ENCODE results near the gene PDGFC. TPM values are rescaled to one million over a fixed set of nuclear protein-coding genes. Genes with fewer than 3 reads are reported as not detected.

The PDGFC gene
- total and polyA plus RNA-seq, 7 donors = 3.0 to 44.4 (median 21.9) TPM

DNA sequence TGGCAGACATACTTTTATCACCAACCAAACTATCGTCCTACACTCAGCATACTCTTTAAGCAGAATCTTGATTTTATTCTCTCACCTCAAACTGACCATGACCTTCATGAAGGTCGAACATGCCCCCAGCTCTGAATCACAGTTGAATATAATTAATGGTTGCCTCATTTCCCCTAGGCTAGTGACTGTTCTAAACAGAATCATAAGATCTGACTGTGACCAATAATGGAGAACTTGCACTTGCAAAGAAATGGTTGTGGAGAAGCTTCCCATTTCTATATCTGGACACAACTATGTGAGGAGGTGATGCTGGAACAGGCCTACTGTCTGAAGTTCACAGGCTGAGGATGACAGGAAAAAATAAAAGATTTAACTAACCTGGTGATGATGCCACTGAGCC is 85.1 kb downstream of the PDGFC start:
- 87 to 91% methylated on average over 2 of the region's 2 CpGs for WGBS, 2 donors

DNA sequence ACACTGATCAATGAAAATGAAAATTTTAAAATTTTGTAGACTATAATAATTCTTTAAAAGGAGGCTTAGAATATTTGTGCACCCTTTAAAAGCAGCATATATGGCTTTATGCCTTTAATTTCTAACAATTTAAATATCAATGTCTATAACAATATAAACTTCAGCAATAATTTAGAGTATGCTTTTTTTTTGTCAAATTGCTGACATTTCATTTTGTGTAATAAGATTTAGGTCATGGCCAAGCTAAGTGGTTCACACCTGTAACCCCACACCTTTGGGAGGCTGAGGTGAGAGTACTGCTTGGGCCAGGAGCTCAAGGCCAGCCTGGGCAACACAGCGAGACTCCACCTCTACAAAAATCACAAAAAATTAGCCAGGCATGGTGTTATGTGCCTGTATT is 86.2 kb downstream of the PDGFC start:
- Histone ChIP-seq H3K4me3 (no peak overlapping the region), H3K27ac (no peak overlapping the region), H3K36me3 (no peaks in the 10 kb centered on the region), H3K9me3 (no peaks in the 10 kb centered on the region), H3K4me1 (peaks cover 0 to 9% (median 4%) of the 10 kb centered on the region in 4 donors), H3K27me3 (no peaks in the 10 kb centered on the region)
- no peak for DNase-seq
- TF ChIP-seq EP300 (IDR thresholded peaks at IDR 0.05) = no peak
- TF ChIP-seq, protein P1, sequence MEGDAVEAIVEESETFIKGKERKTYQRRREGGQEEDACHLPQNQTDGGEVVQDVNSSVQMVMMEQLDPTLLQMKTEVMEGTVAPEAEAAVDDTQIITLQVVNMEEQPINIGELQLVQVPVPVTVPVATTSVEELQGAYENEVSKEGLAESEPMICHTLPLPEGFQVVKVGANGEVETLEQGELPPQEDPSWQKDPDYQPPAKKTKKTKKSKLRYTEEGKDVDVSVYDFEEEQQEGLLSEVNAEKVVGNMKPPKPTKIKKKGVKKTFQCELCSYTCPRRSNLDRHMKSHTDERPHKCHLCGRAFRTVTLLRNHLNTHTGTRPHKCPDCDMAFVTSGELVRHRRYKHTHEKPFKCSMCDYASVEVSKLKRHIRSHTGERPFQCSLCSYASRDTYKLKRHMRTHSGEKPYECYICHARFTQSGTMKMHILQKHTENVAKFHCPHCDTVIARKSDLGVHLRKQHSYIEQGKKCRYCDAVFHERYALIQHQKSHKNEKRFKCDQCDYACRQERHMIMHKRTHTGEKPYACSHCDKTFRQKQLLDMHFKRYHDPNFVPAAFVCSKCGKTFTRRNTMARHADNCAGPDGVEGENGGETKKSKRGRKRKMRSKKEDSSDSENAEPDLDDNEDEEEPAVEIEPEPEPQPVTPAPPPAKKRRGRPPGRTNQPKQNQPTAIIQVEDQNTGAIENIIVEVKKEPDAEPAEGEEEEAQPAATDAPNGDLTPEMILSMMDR (IDR thresholded peaks at IDR 0.05) = no peak
- TF ChIP-seq POLR2AphosphoS5 (IDR thresholded peaks at IDR 0.05) = no peak
- no peak for TF ChIP-seq POLR2A (IDR thresholded peaks at IDR 0.05)
- 85 to 96% methylated on average over 1 of the region's 1 CpG for WGBS, 2 donors
- intact Hi-C loops (cut with DNase I) = no loop called here

More for the DNA sequence above, 85.1 kb downstream of the PDGFC start:
- Histone ChIP-seq H3K4me1 (peaks cover 0 to 17% (median 6%) of the 10 kb centered on the region in 4 donors), H3K9me3 (no peaks in the 10 kb centered on the region), H3K27ac (no peak overlapping the region), H3K27me3 (no peaks in the 10 kb centered on the region), H3K4me3 (no peak overlapping the region), H3K36me3 (no peaks in the 10 kb centered on the region)
- DNase-seq = no peak
- TF ChIP-seq EP300 (IDR thresholded peaks at IDR 0.05) (no peak), POLR2AphosphoS5 (IDR thresholded peaks at IDR 0.05) (no peak)
- intact Hi-C loops (cut with DNase I) = no loop called here

DNA sequence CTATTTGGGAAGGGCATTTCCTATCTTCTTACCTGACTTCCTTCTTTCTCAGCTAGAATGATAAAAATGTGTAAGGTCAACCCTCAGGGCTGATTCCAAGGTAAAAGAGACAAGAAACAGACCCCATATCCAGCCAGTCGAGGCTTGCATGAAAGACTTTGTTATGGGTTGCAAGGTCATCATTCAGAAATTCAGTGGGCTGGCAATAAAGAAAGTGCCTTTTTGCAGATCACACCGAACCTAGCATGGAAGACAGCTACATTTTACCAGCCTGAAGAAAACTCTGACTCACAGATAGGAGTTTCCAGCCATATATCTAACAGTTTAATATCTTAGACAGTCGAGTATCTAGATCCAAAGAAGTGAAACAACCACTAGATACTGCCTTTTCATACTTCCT is 87.4 kb downstream of the PDGFC start:
- H3K36me3 ChIP-seq = no peaks in the 10 kb centered on the region
- no peak for DNase-seq
- intact Hi-C loops (cut with DNase I) = no loop called here
- no peaks in the 10 kb centered on the region for H3K27me3 ChIP-seq
- H3K4me1 ChIP-seq = peaks cover 0 to 4% (median 0%) of the 10 kb centered on the region in 4 donors
- 66 to 69% methylated on average over 3 of the region's 3 CpGs for WGBS, 2 donors
- no peak overlapping the region for H3K27ac ChIP-seq
- H3K4me3 ChIP-seq = no peak overlapping the region
- TF ChIP-seq, protein P1 (IDR thresholded peaks at IDR 0.05) = no peak
- TF ChIP-seq EP300 (IDR thresholded peaks at IDR 0.05) (no peak), POLR2AphosphoS5 (IDR thresholded peaks at IDR 0.05) (no peak), POLR2A (IDR thresholded peaks at IDR 0.05) (no peak)
- H3K9me3 ChIP-seq = no peaks in the 10 kb centered on the region

GRCh38 chr4:156875704-156876103 is 95.9 kb downstream of the PDGFC start:
- Histone ChIP-seq H3K4me3 (no peak overlapping the region), H3K27me3 (no peaks in the 10 kb centered on the region), H3K36me3 (no peaks in the 10 kb centered on the region), H3K4me1 (peaks cover 0 to 6% (median 5%) of the 10 kb centered on the region in 4 donors), H3K27ac (no peak overlapping the region), H3K9me3 (no peaks in the 10 kb centered on the region)
- DNase-seq = no peak
- TF ChIP-seq POLR2AphosphoS5 (IDR thresholded peaks at IDR 0.05) (no peak), POLR2A (IDR thresholded peaks at IDR 0.05) (no peak), EP300 (IDR thresholded peaks at IDR 0.05) (no peak)
- TF ChIP-seq, protein P1 (IDR thresholded peaks at IDR 0.05) = no peak
- intact Hi-C loops (cut with DNase I) = no loop called here
- WGBS, 2 donors = 89 to 91% methylated on average over 3 of the region's 3 CpGs

DNA sequence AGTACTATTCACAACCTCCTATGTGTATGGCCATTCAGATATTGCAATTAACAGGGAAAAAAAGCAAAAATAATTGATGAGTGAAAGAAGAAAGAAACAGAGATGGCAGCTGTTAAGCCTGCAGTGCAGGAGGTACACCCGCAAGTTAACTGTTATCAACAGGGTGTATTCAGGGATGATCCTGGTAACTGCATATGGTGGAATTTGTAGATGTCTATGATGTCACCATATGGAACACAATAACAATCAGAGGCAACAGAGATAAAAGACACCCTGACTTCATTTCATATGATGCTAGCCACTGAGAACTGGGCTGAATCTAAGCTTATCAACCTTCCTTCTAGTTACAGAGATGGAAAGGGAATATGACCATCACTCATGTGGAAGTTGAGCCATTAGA is 96.5 kb downstream of the PDGFC start:
- DNase-seq = no peak
- Histone ChIP-seq H3K36me3 (no peaks in the 10 kb centered on the region), H3K27me3 (no peaks in the 10 kb centered on the region), H3K9me3 (no peaks in the 10 kb centered on the region), H3K4me1 (peaks cover 0 to 12% (median 8%) of the 10 kb centered on the region in 4 donors), H3K4me3 (no peak overlapping the region), H3K27ac (no peak overlapping the region)
- TF ChIP-seq POLR2A (IDR thresholded peaks at IDR 0.05) (no peak), EP300 (IDR thresholded peaks at IDR 0.05) (no peak), POLR2AphosphoS5 (IDR thresholded peaks at IDR 0.05) (no peak)
- TF ChIP-seq, protein P1 (IDR thresholded peaks at IDR 0.05) = no peak
- WGBS, 2 donors = 91 to 97% methylated on average over 1 of the region's 1 CpG
- intact Hi-C loops (cut with DNase I) = no loop called here
